ENCODE results near the gene RAD51B.

RAD51B gene

DNA sequence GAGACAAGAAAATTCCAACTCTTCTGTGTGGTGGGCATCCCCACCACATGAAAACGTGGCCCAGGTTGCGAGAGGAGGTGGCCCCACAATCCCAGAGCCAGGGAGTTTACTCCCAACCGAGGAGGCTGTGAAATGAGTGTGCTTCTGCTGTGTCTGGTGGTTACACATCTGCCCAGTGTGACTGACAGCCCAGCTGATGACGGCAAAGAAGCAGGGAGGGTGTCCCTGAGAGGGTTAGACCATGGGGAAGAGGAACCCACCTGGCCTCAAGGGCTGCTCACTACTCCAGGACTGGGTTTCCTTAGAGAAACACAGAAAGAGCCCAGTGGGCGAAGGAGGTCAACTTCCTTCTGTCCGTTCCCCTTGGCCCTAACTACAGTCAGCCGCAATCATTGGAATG, 948.7 kb downstream of the RAD51B start:
- TF ChIP-seq TAF1 (IDR thresholded peaks at IDR 0.05; ENCODE audit: low read depth, low read length) (no peak), PAX5 (IDR thresholded peaks at IDR 0.05; ENCODE audit: insufficient read depth, low read length, severe bottlenecking) (no peak), POLR2AphosphoS5 (IDR thresholded peaks at IDR 0.05; ENCODE audit: low read depth, low read length) (no peak), SPI1 (IDR thresholded peaks at IDR 0.05; ENCODE audit: low read depth, low read length) (no peak), POLR2A (IDR thresholded peaks at IDR 0.05; ENCODE audit: low read depth, low read length) (no peak), POU2F2 (IDR thresholded peaks at IDR 0.05; ENCODE audit: low read depth, low read length) (no peak)
- no peak for DNase-seq (ENCODE audit: insufficient read length, low spot score)
- FAIRE-seq = no peak

DNA sequence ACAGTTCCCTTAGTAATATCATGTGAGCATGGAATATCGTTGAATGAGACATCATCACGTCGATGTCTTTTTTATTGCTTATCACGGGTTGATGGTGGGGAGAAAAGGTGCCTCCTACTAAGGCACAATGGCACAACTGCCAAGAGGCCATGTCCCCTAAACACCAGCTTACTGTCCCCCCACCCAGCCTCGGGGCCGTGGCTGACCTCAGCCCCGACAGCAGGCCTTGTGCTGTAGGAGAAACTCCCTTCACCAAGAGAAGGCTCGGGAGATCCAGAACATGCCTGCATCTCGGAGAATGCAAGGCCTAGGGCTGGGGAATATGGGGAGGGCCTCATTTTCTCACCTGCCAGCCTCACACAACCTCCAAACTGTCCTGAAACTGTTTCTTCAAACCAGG, 950.5 kb downstream of the RAD51B start:
- no peak for DNase-seq (ENCODE audit: insufficient read length, low spot score)
- FAIRE-seq = no peak
- TF ChIP-seq TAF1 (IDR thresholded peaks at IDR 0.05; ENCODE audit: low read depth, low read length) (no peak), POU2F2 (IDR thresholded peaks at IDR 0.05; ENCODE audit: low read depth, low read length) (no peak), POLR2AphosphoS5 (IDR thresholded peaks at IDR 0.05; ENCODE audit: low read depth, low read length) (no peak), SPI1 (IDR thresholded peaks at IDR 0.05; ENCODE audit: low read depth, low read length) (no peak), PAX5 (IDR thresholded peaks at IDR 0.05; ENCODE audit: insufficient read depth, low read length, severe bottlenecking) (no peak), POLR2A (IDR thresholded peaks at IDR 0.05; ENCODE audit: low read depth, low read length) (no peak)

- TF ChIP-seq SPI1 (IDR thresholded peaks at IDR 0.05; ENCODE audit: low read depth, low read length) = no peak
- no peak for TF ChIP-seq POLR2A (IDR thresholded peaks at IDR 0.05; ENCODE audit: low read depth, low read length)
- TF ChIP-seq TAF1 (IDR thresholded peaks at IDR 0.05; ENCODE audit: low read depth, low read length) = no peak
- TF ChIP-seq PAX5 (IDR thresholded peaks at IDR 0.05; ENCODE audit: insufficient read depth, low read length, severe bottlenecking) = no peak
- TF ChIP-seq POLR2AphosphoS5 (IDR thresholded peaks at IDR 0.05; ENCODE audit: low read depth, low read length) = no peak
- TF ChIP-seq POU2F2 (IDR thresholded peaks at IDR 0.05; ENCODE audit: low read depth, low read length) = no peak
- no peak for DNase-seq (ENCODE audit: insufficient read length, low spot score)
- FAIRE-seq = peak; percentile 40
Measured at GRCh38 chr14:68770553-68771286, 951.1 kb downstream of the RAD51B start.

GRCh38 chr14:68771631-68772030, 952.1 kb downstream of the RAD51B start:
- FAIRE-seq (peak; percentile 9), DNase-seq (ENCODE audit: insufficient read length, low spot score) (no peak)
- TF ChIP-seq POU2F2 (IDR thresholded peaks at IDR 0.05; ENCODE audit: low read depth, low read length) = no peak
- no peak for TF ChIP-seq SPI1 (IDR thresholded peaks at IDR 0.05; ENCODE audit: low read depth, low read length)
- TF ChIP-seq PAX5 (IDR thresholded peaks at IDR 0.05; ENCODE audit: insufficient read depth, low read length, severe bottlenecking) = no peak
- TF ChIP-seq POLR2AphosphoS5 (IDR thresholded peaks at IDR 0.05; ENCODE audit: low read depth, low read length) = no peak
- no peak for TF ChIP-seq TAF1 (IDR thresholded peaks at IDR 0.05; ENCODE audit: low read depth, low read length)
- TF ChIP-seq POLR2A (IDR thresholded peaks at IDR 0.05; ENCODE audit: low read depth, low read length) = no peak

DNA sequence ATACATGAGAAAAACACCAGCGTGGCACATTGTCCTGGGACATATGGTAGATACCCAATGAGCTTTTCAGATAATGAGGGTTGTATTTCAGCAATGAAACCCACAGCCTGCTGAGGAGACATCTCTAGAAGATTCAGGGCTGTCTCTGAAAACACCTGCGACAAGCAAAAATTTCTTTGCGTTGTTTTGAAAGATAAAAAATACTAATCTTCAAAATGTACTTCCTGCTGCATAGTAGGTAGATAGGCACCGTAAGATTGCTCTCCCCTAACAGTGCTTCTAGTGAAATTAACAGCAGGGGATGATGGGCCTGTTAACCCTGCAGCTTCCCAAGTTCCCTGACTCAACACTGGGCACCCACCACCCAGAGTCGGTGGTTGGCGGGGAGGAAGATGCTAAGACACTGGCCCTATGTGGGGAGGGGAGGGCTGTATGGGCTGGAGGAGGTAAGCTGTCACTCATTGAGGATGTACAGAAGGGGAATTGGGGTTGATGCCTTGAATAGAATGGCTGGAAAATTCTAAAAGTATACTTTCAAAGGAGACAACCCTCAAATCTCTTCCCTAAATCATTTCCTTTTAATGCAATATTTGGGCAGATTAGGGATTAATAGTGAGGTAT, 953.3 kb downstream of the RAD51B start:
- DNase-seq (ENCODE audit: insufficient read length, low spot score) = no peak
- no peak for FAIRE-seq
- TF ChIP-seq POLR2A (IDR thresholded peaks at IDR 0.05; ENCODE audit: low read depth, low read length) = no peak
- TF ChIP-seq TAF1 (IDR thresholded peaks at IDR 0.05; ENCODE audit: low read depth, low read length) = no peak
- TF ChIP-seq POLR2AphosphoS5 (IDR thresholded peaks at IDR 0.05; ENCODE audit: low read depth, low read length) = no peak
- no peak for TF ChIP-seq SPI1 (IDR thresholded peaks at IDR 0.05; ENCODE audit: low read depth, low read length)
- no peak for TF ChIP-seq POU2F2 (IDR thresholded peaks at IDR 0.05; ENCODE audit: low read depth, low read length)
- TF ChIP-seq PAX5 (IDR thresholded peaks at IDR 0.05; ENCODE audit: insufficient read depth, low read length, severe bottlenecking) = no peak

GRCh38 chr14:68774771-68775613, 955.4 kb downstream of the RAD51B start:
- FAIRE-seq = no peak
- TF ChIP-seq PAX5 (IDR thresholded peaks at IDR 0.05; ENCODE audit: insufficient read depth, low read length, severe bottlenecking) (no peak), TAF1 (IDR thresholded peaks at IDR 0.05; ENCODE audit: low read depth, low read length) (no peak), SPI1 (IDR thresholded peaks at IDR 0.05; ENCODE audit: low read depth, low read length) (no peak), POU2F2 (IDR thresholded peaks at IDR 0.05; ENCODE audit: low read depth, low read length) (no peak), POLR2A (IDR thresholded peaks at IDR 0.05; ENCODE audit: low read depth, low read length) (no peak), POLR2AphosphoS5 (IDR thresholded peaks at IDR 0.05; ENCODE audit: low read depth, low read length) (no peak)
- DNase-seq (ENCODE audit: insufficient read length, low spot score) = no peak

DNA sequence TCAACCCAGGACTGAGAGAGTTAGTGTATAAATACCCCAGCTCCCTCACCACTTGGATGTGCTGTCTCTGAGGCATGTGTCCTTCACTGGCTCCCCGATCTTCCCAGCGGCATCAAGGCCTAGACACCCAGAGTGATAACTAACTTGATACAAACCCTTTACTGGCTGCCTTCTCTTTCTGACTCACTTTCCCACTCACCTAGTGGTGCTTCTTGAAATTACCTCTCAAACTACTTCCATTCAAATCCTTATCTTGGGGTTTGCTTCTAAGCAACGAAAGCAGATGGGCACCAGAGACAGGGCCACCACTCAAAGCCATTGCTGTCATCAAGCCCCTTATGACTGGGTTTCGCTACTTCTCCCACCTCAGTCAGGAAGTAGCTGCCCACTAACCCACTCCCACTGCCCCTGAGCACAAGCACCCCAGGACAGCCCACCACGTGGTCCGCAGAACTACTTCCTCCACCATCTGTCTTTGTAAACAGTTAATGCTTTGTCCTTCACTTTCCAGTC, 956.1 kb downstream of the RAD51B start:
- FAIRE-seq (no peak), DNase-seq (ENCODE audit: insufficient read length, low spot score) (no peak)
- TF ChIP-seq POLR2A (IDR thresholded peaks at IDR 0.05; ENCODE audit: low read depth, low read length) = no peak
- no peak for TF ChIP-seq POU2F2 (IDR thresholded peaks at IDR 0.05; ENCODE audit: low read depth, low read length)
- no peak for TF ChIP-seq SPI1 (IDR thresholded peaks at IDR 0.05; ENCODE audit: low read depth, low read length)
- TF ChIP-seq TAF1 (IDR thresholded peaks at IDR 0.05; ENCODE audit: low read depth, low read length) = no peak
- TF ChIP-seq PAX5 (IDR thresholded peaks at IDR 0.05; ENCODE audit: insufficient read depth, low read length, severe bottlenecking) = no peak
- TF ChIP-seq POLR2AphosphoS5 (IDR thresholded peaks at IDR 0.05; ENCODE audit: low read depth, low read length) = no peak

DNA sequence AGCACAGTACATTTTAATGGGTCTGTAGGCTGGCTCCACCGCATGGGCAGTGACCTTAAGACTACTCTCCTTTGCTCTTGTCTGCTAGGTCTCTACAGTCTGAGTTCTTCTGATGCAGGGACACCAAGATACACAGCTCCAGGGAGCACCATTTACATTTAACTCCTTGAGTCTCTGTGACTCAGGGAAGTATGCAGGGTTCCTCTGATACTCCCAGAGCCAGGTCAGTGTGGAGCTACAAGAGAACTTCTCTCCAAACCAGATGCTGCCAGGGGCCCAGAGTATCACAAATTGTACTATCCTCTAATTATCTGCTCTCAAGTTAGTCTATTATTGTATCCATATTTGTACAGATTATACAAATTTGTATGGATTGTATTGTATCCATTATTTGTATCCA, 958.1 kb downstream of the RAD51B start:
- FAIRE-seq = no peak
- no peak for DNase-seq (ENCODE audit: insufficient read length, low spot score)
- TF ChIP-seq TAF1 (IDR thresholded peaks at IDR 0.05; ENCODE audit: low read depth, low read length) = no peak
- TF ChIP-seq POLR2A (IDR thresholded peaks at IDR 0.05; ENCODE audit: low read depth, low read length) = no peak
- no peak for TF ChIP-seq POLR2AphosphoS5 (IDR thresholded peaks at IDR 0.05; ENCODE audit: low read depth, low read length)
- no peak for TF ChIP-seq PAX5 (IDR thresholded peaks at IDR 0.05; ENCODE audit: insufficient read depth, low read length, severe bottlenecking)
- TF ChIP-seq POU2F2 (IDR thresholded peaks at IDR 0.05; ENCODE audit: low read depth, low read length) = no peak
- TF ChIP-seq SPI1 (IDR thresholded peaks at IDR 0.05; ENCODE audit: low read depth, low read length) = no peak

Data from GM12891 (cell line).